PC-9 (cell line): ENCODE measurements around the gene FAM78B. TPM values are rescaled to one million over a fixed set of nuclear protein-coding genes. Genes with fewer than 3 reads are reported as not detected.

ENCODE experiments used
- BruUV-seq: library from RNA; stranded (reverse); fragments of 400-500 nt; replicated peaks from 2 replicates; lab custom pipeline; 2021; lab: Mats Ljungman, UMichigan
- CTCF ChIA-PET: fragments of 300-600 bp; sonication (Branson Sonifier 250); formaldehyde crosslinking; loops from one replicate; lab custom pipeline; 2022; ENCODE audit warnings: antibody characterized with exemption; lab: Charles Lee
- POLR2A ChIA-PET: fragments of 300-600 bp; sonication (Branson Sonifier 250); formaldehyde crosslinking; loops from one replicate; lab custom pipeline; 2022; ENCODE audit warnings: antibody characterized with exemption; ENCODE audit not compliant: unreplicated experiment; lab: Charles Lee
- DNase-seq, 2 experiments: peaks; one replicate each; pipeline versions ENCODE4 v3.0.0 to v3.0.0-alpha.2; 2015 to 2022; ENCODE audit warnings: mixed read lengths in 1 of 2
- H2AFZ ChIP-seq: fragments of 200-600 bp; sonication (generic); 2 replicates; pipeline ENCODE4 v1.8.1; 2017; ENCODE audit warnings: antibody characterized with exemption
- H3F3A ChIP-seq: fragments of 200-600 bp; sonication (generic); 2 replicates; pipeline ENCODE4 v1.8.1; 2017; ENCODE audit warnings: antibody characterized with exemption, mild to moderate bottlenecking, low read depth; ENCODE audit not compliant: insufficient read depth
- H3K27ac ChIP-seq: fragments of 200-600 bp; sonication (generic); 2 replicates; pipeline ENCODE4 v1.6.1; 2016; ENCODE audit warnings: mixed run types
- H3K27me3 ChIP-seq: fragments of 200-600 bp; sonication (generic); 2 replicates; pipeline ENCODE4 v1.6.1; 2016; ENCODE audit warnings: low read depth, mixed run types; ENCODE audit not compliant: insufficient read depth
- H3K36me3 ChIP-seq: fragments of 200-600 bp; sonication (generic); 2 replicates; pipeline ENCODE4 v1.6.1; 2016; ENCODE audit warnings: low read depth, mixed run types
- H3K4me1 ChIP-seq: fragments of 200-600 bp; sonication (generic); replicated peaks from 2 replicates; pipeline ENCODE4 v1.6.1; 2016; ENCODE audit warnings: mixed run types; ENCODE audit not compliant: insufficient read depth
- H3K4me2 ChIP-seq: fragments of 200-600 bp; sonication (generic); 2 replicates; pipeline ENCODE4 v1.6.1; 2017; ENCODE audit warnings: mixed run types
- H3K4me3 ChIP-seq: fragments of 200-600 bp; sonication (generic); 2 replicates; pipeline ENCODE4 v1.6.1; 2016; ENCODE audit warnings: mixed run types
- H3K79me2 ChIP-seq: fragments of 200-600 bp; sonication (generic); 2 replicates; pipeline ENCODE4 v1.6.1; 2017; ENCODE audit warnings: low read depth, mixed run types
- H3K9me2 ChIP-seq: fragments of 200-600 bp; sonication (generic); 2 replicates; pipeline ENCODE4 v1.8.1; 2017; ENCODE audit warnings: mild to moderate bottlenecking; ENCODE audit not compliant: insufficient read depth
- H3K9me3 ChIP-seq: fragments of 200-600 bp; sonication (generic); 2 replicates; pipeline ENCODE4 v1.8.1; 2016; ENCODE audit warnings: low read depth; ENCODE audit not compliant: insufficient read depth
- H4K20me1 ChIP-seq: fragments of 200-600 bp; sonication (generic); 2 replicates; pipeline ENCODE4 v1.8.1; 2017; ENCODE audit not compliant: insufficient read depth
- EZH2 ChIP-seq: fragments of 200-600 bp; sonication (generic); IDR thresholded peaks from 2 replicates; pipeline ENCODE4 v1.8.0; 2017; ENCODE audit warnings: antibody characterized with exemption, low read depth
- intact Hi-C: fragments of 100-400 bp; cut with micrococcal nuclease; formaldehyde crosslinking; loops from one replicate; pipeline ENCODE4 v1.10.0; 2022; ENCODE audit not compliant: unreplicated experiment
- total RNA-seq: library from RNA; stranded (reverse); gene quantifications from 2 replicates; pipeline ENCODE4 v1.2.3, GENCODE V29; 2021
- TF ChIP-seq, protein P1 (sequence below): fragments of 200-600 bp; sonication (generic); conservative IDR thresholded peaks from 2 replicates; pipeline ENCODE4 v1.6.1; 2017; ENCODE audit warnings: mixed run types, antibody characterized with exemption, mild to moderate bottlenecking, moderate library complexity

Gene FAM78B
- total RNA-seq, 1 experiment from 2014 or later = not detected

DNA sequence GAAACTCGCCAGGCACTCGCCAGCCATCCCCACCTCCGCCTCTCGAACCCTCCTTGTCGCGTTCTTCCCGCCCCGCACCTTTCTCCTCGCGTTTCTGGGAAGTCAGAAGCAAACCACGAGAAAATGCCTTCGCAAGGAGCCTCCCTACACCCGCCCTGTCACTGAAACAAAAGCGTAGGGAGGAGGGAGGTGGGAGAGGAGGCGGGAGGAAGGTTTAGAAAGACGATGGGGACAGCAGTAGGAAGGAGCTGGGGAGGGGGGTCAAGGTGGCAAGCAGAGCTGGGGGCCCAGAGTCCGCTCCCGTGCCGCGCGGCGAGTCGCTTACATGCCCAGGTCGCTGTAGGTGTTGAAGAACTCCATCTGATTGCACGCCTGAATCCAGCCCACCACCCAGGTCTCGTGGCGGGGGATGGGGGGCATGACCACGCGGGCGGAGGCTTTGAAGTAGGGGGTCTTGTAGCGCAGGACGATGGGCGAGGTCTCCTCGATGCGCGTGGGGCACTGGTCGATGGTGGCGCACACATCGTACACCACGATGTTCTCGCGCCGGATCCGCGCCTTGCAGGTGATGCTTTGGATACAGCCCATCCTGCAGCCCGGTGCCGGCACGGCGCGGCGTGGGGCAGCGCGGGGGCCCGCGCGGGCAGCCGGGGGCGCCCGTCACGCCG lies 1.0 kb downstream of the FAM78B start:
- Histone ChIP-seq H4K20me1 (no peaks in the 10 kb centered on the region), H3K79me2 (no peaks in the 10 kb centered on the region), H3K9me2 (no peaks in the 10 kb centered on the region), H3K27me3 (peaks cover 24% of the 10 kb centered on the region; the same call in 1 of the 2 replicates), H3K36me3 (no peaks in the 10 kb centered on the region), H3K9me3 (no peaks in the 10 kb centered on the region), H3K27ac (no peak overlapping the region), H3F3A (no peaks in the 10 kb centered on the region), H3K4me1 (no peaks in the 10 kb centered on the region), H3K4me2 (no peak overlapping the region), H3K4me3 (no peak overlapping the region), H2AFZ (no peak overlapping the region)
- ChIA-PET POLR2A (no interaction called here), CTCF (no interaction called here)
- DNase-seq = no peak
- BruUV-seq = no TSS peak
- intact Hi-C loops = no loop called here
- TF ChIP-seq, protein P1, sequence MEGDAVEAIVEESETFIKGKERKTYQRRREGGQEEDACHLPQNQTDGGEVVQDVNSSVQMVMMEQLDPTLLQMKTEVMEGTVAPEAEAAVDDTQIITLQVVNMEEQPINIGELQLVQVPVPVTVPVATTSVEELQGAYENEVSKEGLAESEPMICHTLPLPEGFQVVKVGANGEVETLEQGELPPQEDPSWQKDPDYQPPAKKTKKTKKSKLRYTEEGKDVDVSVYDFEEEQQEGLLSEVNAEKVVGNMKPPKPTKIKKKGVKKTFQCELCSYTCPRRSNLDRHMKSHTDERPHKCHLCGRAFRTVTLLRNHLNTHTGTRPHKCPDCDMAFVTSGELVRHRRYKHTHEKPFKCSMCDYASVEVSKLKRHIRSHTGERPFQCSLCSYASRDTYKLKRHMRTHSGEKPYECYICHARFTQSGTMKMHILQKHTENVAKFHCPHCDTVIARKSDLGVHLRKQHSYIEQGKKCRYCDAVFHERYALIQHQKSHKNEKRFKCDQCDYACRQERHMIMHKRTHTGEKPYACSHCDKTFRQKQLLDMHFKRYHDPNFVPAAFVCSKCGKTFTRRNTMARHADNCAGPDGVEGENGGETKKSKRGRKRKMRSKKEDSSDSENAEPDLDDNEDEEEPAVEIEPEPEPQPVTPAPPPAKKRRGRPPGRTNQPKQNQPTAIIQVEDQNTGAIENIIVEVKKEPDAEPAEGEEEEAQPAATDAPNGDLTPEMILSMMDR = no peak
- no peak for TF ChIP-seq EZH2

DNA sequence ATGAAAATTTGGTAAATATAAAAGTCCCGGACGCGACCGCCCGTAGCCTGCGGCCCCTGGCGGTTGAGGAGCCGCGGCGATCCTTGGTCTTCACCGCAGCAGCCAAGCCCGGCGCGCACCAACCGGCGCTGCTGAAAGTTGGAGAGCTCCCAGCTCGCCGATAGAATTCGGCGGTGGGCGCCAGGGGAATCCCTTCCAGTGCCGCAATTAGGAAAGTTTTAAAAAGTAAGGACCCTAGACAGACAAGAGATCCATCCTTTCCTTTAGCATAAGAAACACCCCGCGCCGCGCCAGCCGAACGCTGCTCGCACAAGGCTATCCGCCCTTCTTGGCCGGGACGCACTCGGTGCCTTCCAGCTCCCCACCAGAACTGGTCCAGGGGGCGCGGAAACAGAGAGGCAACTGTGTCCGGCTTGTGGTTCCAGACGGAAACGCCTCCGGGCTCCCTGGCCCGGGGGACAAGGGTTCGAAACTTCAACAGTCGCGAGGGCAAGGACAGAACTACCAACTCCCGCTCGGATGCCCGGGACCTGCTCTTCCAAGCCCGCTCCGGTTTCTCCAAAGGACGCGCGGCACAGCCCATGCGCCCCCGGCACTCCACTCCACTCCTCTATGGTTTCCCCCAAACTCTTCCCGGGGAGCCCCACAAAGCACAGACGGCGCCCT lies 1.7 kb downstream of the FAM78B start:
- Histone ChIP-seq H3K79me2 (no peaks in the 10 kb centered on the region), H4K20me1 (no peaks in the 10 kb centered on the region), H3K4me2 (no peak overlapping the region), H3K9me3 (no peaks in the 10 kb centered on the region), H3K4me3 (no peak overlapping the region), H3K4me1 (no peaks in the 10 kb centered on the region), H3K27ac (no peak overlapping the region), H3K36me3 (no peaks in the 10 kb centered on the region), H3K27me3 (peaks cover 30% of the 10 kb centered on the region; the same call in 1 of the 2 replicates), H2AFZ (no peak overlapping the region), H3K9me2 (no peaks in the 10 kb centered on the region), H3F3A (no peaks in the 10 kb centered on the region)
- ChIA-PET POLR2A (no interaction called here), CTCF (no interaction called here)
- no peak for DNase-seq
- TF ChIP-seq, protein P1 = no peak
- TF ChIP-seq EZH2 = no peak
- BruUV-seq = no TSS peak
- intact Hi-C loops = no loop called here

DNA sequence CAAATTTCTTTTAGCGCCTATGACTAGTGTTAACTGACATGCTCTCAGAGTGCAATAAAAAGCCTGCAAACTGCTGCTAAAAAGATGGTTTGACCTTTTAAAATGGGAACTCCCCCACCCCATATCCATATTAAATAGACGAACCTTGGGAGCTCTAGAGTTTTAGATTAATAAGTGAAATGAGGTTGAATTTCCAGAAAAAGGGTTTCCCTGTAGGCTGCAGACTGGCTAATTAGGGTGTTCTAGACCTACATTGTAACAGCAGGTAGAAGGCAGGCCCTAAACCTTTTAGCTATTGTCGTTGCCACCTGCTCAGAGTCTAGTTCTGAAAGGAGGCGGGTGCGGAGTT lies 2.2 kb downstream of the FAM78B start:
- CTCF ChIA-PET = no interaction called here
- Histone ChIP-seq H3K9me2 (no peaks in the 10 kb centered on the region), H3F3A (no peaks in the 10 kb centered on the region), H2AFZ (no peak overlapping the region), H3K4me1 (no peaks in the 10 kb centered on the region), H3K79me2 (no peaks in the 10 kb centered on the region), H3K9me3 (no peaks in the 10 kb centered on the region), H3K36me3 (no peaks in the 10 kb centered on the region), H4K20me1 (no peaks in the 10 kb centered on the region), H3K4me2 (no peak overlapping the region), H3K27me3 (peaks cover 31% of the 10 kb centered on the region; the same call in 1 of the 2 replicates), H3K4me3 (no peak overlapping the region), H3K27ac (no peak overlapping the region)
- POLR2A ChIA-PET = no interaction called here
- no TSS peak for BruUV-seq
- TF ChIP-seq, protein P1 = no peak
- TF ChIP-seq EZH2 = no peak
- no peak for DNase-seq
- intact Hi-C loops = no loop called here
